Epithelial cell of alveolus of lung (primary cell): ENCODE measurements around the gene TMEM54. TPM values are rescaled to one million over a fixed set of nuclear protein-coding genes. Genes with fewer than 3 reads are reported as not detected.

Source experiments
- total RNA-seq: library from RNA; depleted of rRNA; stranded (reverse); fragments of >200 nt; gene quantifications from 2 replicates; pipeline ENCODE4 v1.2.1, GENCODE V29; 2015

Gene TMEM54
- total RNA-seq = 17.2 and 113 TPM in 2 replicates

GRCh38 chr1:32900956-32901822 lies at the start of gene TMEM54:
Gene TMEM54, minus strand, starts transcription at chr1:32901389. Its CDS starts 151 bp downstream, at chr1:32901238.

GRCh38 chr1:32886004-32886827 lies 15.0 kb downstream of the TMEM54 start, which contains the start of gene HPCA:
Gene HPCA, plus strand, starts transcription at chr1:32886491. Its CDS starts 2,408 bp downstream, at chr1:32888899.

GRCh38 chr1:32870615-32871363 lies 30.4 kb downstream of the TMEM54 start, which contains the start of gene FNDC5:
Gene FNDC5, minus strand, starts transcription at chr1:32870912.

Other genes with a start within 250 kb of the TMEM54 start
- gene SYNC, start 198.6 kb downstream of the TMEM54 start, total RNA-seq = 2.4 and 5.2 TPM in 2 replicates
- 65.9 and 134 TPM in 2 replicates for gene YARS1, start 84.0 kb downstream of the TMEM54 start, total RNA-seq
- 18.0 and 20.1 TPM in 2 replicates for gene S100PBP, start 83.7 kb downstream of the TMEM54 start, total RNA-seq
- 0.13 and 0.24 TPM in 2 replicates for gene FNDC5, start 30.5 kb downstream of the TMEM54 start, total RNA-seq
- not detected in 2 replicates for gene HPCA, start 14.9 kb downstream of the TMEM54 start, total RNA-seq
- gene RNF19B, start 63.4 kb upstream of the TMEM54 start, total RNA-seq = 6.5 and 21.2 TPM in 2 replicates
- gene AK2, start 135.5 kb upstream of the TMEM54 start, total RNA-seq = 115 and 157 TPM in 2 replicates
- gene AZIN2, start 179.8 kb upstream of the TMEM54 start, total RNA-seq = 2.6 and 6.6 TPM in 2 replicates